H9 (cell line): ENCODE measurements around the gene ADAMTSL4. TPM values are rescaled to one million over a fixed set of nuclear protein-coding genes. Genes with fewer than 3 reads are reported as not detected.

Source experiments
- DNase-seq: peaks from one replicate; pipeline ENCODE4 v3.0.0-alpha.2; 2017
- H2AFZ ChIP-seq: one replicate; pipeline ENCODE4 v1.6.1; 2013; ENCODE audit warnings: mild to moderate bottlenecking, low read length, control low read depth, moderate library complexity
- H2AK5ac ChIP-seq: 2 replicates; pipeline ENCODE4 v1.6.1; 2013; ENCODE audit warnings: low read length, control low read depth, mixed read lengths; ENCODE audit not compliant: insufficient read length
- H2BK120ac ChIP-seq: one replicate; pipeline ENCODE4 v1.6.1; 2013; ENCODE audit warnings: low read depth, mild to moderate bottlenecking, low read length, control low read depth, inconsistent platforms; ENCODE audit not compliant: poor library complexity, severe bottlenecking
- H2BK12ac ChIP-seq: 2 replicates; pipeline ENCODE4 v1.6.1; 2013; ENCODE audit warnings: low read length, control low read depth, mixed read lengths, low read depth; ENCODE audit not compliant: insufficient read length
- H2BK15ac ChIP-seq: 2 replicates; pipeline ENCODE4 v1.6.1; 2013; ENCODE audit warnings: low read depth, low read length, control low read depth
- H2BK20ac ChIP-seq: one replicate; pipeline ENCODE4 v1.6.1; 2013; ENCODE audit warnings: low read depth, mild to moderate bottlenecking, low read length, control low read depth, inconsistent platforms; ENCODE audit not compliant: poor library complexity, severe bottlenecking
- H2BK5ac ChIP-seq: 2 replicates; pipeline ENCODE4 v1.6.1; 2013; ENCODE audit warnings: low read length, control low read depth, mixed read lengths; ENCODE audit not compliant: insufficient read length
- H3K14ac ChIP-seq: 2 replicates; pipeline ENCODE4 v1.6.1; 2013; ENCODE audit warnings: low read length, control low read depth; ENCODE audit not compliant: insufficient read depth
- H3K18ac ChIP-seq: 2 replicates; pipeline ENCODE4 v1.6.1; 2013; ENCODE audit warnings: low read depth, mild to moderate bottlenecking, mixed read lengths, low read length, control low read depth; ENCODE audit not compliant: insufficient read length
- H3K23ac ChIP-seq: 2 replicates; pipeline ENCODE4 v1.6.1; 2013; ENCODE audit warnings: low read length, control low read depth, mixed read lengths, low read depth; ENCODE audit not compliant: insufficient read length
- H3K23me2 ChIP-seq: 2 replicates; pipeline ENCODE4 v1.6.1; 2013; ENCODE audit warnings: low read depth, mild to moderate bottlenecking, mixed read lengths, low read length, control low read depth; ENCODE audit not compliant: insufficient read length, poor library complexity, severe bottlenecking
- H3K27ac ChIP-seq: 2 replicates; pipeline ENCODE4 v1.5.1; 2013; ENCODE audit warnings: low read length, control low read depth, mixed read lengths, low read depth; ENCODE audit not compliant: insufficient read length
- H3K27me3 ChIP-seq: 2 replicates; pipeline ENCODE4 v1.6.1; 2013; ENCODE audit warnings: low read length, control low read depth, inconsistent platforms; ENCODE audit not compliant: insufficient read depth
- H3K4ac ChIP-seq: 2 replicates; pipeline ENCODE4 v1.6.1; 2013; ENCODE audit warnings: low read depth, mild to moderate bottlenecking, control low read depth, inconsistent platforms, low read length, moderate library complexity
- H3K4me1 ChIP-seq: 2 replicates; pipeline ENCODE4 v1.6.1; 2013; ENCODE audit warnings: low read length, control low read depth, inconsistent platforms; ENCODE audit not compliant: insufficient read depth
- H3K4me2 ChIP-seq: 2 replicates; pipeline ENCODE4 v1.6.1; 2013; ENCODE audit warnings: low read length, control low read depth, mixed read lengths; ENCODE audit not compliant: insufficient read length, insufficient read depth
- H3K56ac ChIP-seq: 2 replicates; pipeline ENCODE4 v1.6.1; 2013; ENCODE audit warnings: low read depth, mild to moderate bottlenecking, mixed read lengths, low read length, control low read depth; ENCODE audit not compliant: insufficient read length
- H3K79me1 ChIP-seq: 2 replicates; pipeline ENCODE4 v1.6.1; 2013; ENCODE audit warnings: low read depth, mild to moderate bottlenecking, moderate library complexity, low read length, control low read depth, inconsistent platforms; ENCODE audit not compliant: insufficient read depth, poor library complexity, severe bottlenecking
- H3K79me2 ChIP-seq: 2 replicates; pipeline ENCODE4 v1.6.1; 2013; ENCODE audit warnings: low read length, control low read depth, inconsistent platforms; ENCODE audit not compliant: insufficient read depth
- H3K9ac ChIP-seq: 2 replicates; pipeline ENCODE4 v1.6.1; 2013; ENCODE audit warnings: low read length, control low read depth, mixed read lengths; ENCODE audit not compliant: insufficient read length; ENCODE audit errors: extremely low read depth
- H3K9me3 ChIP-seq: one replicate; pipeline ENCODE4 v1.6.1; 2013; ENCODE audit warnings: low read depth, low read length, inconsistent platforms; ENCODE audit not compliant: control insufficient read depth
- H3T11ph ChIP-seq: one replicate; pipeline ENCODE4 v1.6.1; 2013; ENCODE audit warnings: mild to moderate bottlenecking, low read length, control low read depth, inconsistent platforms
- H4K20me1 ChIP-seq: one replicate; pipeline ENCODE4 v1.6.1; 2013; ENCODE audit not compliant: control insufficient read depth, insufficient read length, insufficient read depth
- H4K5ac ChIP-seq: 2 replicates; pipeline ENCODE4 v1.6.1; 2013; ENCODE audit warnings: low read depth, mild to moderate bottlenecking, mixed read lengths, low read length, control low read depth; ENCODE audit not compliant: insufficient read length
- H4K8ac ChIP-seq: replicated peaks from 2 replicates; pipeline ENCODE4 v1.6.1; 2013; ENCODE audit warnings: low read length, control low read depth, mixed read lengths, low read depth; ENCODE audit not compliant: insufficient read length
- H4K91ac ChIP-seq: 2 replicates; pipeline ENCODE4 v1.6.1; 2013; ENCODE audit warnings: low read depth, mild to moderate bottlenecking, moderate library complexity, mixed read lengths, low read length, control low read depth; ENCODE audit not compliant: insufficient read length
- H3K27ac Mint-ChIP-seq, 3 experiments: 2 replicates in 2 of 3; 3 replicates in 1 of 3; pipeline ENCODE4 v1.8.0; 2020 to 2021; ENCODE audit warnings: mixed read lengths in 3 of 3, mild to moderate bottlenecking in 1 of 3, moderate library complexity in 1 of 3
- H3K27me3 Mint-ChIP-seq: 2 replicates; pipeline ENCODE4 v1.8.0; 2021; ENCODE audit warnings: low read depth, mild to moderate bottlenecking, moderate library complexity, mixed read lengths
- H3K36me3 Mint-ChIP-seq, 3 experiments: 2 replicates in 2 of 3; 3 replicates in 1 of 3; pipeline ENCODE4 v1.8.0; 2020 to 2021; ENCODE audit warnings: low read depth in 3 of 3, mixed read lengths in 3 of 3; ENCODE audit not compliant: insufficient read depth in 1 of 3
- H3K4me1 Mint-ChIP-seq, 2 experiments: 2 replicates each; pipeline ENCODE4 v1.8.0; 2020; ENCODE audit warnings: mixed read lengths in 2 of 2
- H3K4me3 Mint-ChIP-seq, 2 experiments: 2 replicates in 1 of 2; 3 replicates in 1 of 2; pipeline ENCODE4 v1.8.0; 2020 to 2021; ENCODE audit warnings: mild to moderate bottlenecking in 2 of 2, mixed read lengths in 2 of 2, moderate library complexity in 1 of 2
- H3K9me3 Mint-ChIP-seq, 2 experiments: 2 replicates in 1 of 2; 3 replicates in 1 of 2; pipeline ENCODE4 v1.8.0; 2020; ENCODE audit warnings: mild to moderate bottlenecking in 2 of 2, mixed read lengths in 2 of 2, moderate library complexity in 1 of 2
- WGBS: extraction: QIAGEN DNeasy Blood & Tissue Kit; methylation state at CpG from one replicate; pipeline ENCODE4 v1.1.7; 2013; ENCODE audit warnings: missing lambda C conversion rate, low lambda C conversion rate, mixed read lengths; ENCODE audit not compliant: insufficient read length; ENCODE audit errors: extremely low coverage; 5-methylcytosine and 5-hydroxymethylcytosine counted together
- total RNA-seq: library from RNA; stranded (reverse); gene quantifications from 2 replicates; pipeline ENCODE4 v1.2.1, GENCODE V29; 2021
- TF ChIP-seq, protein P1 (sequence below): fragments of 200-600 bp; sonication (generic); conservative IDR thresholded peaks from 3 replicates; pipeline ENCODE4 v1.8.0; 2021; ENCODE audit warnings: antibody characterized with exemption, mild to moderate bottlenecking

The ADAMTSL4 gene
- total RNA-seq, 1 experiment from 2014 or later, result 6.1 TPM

DNA sequence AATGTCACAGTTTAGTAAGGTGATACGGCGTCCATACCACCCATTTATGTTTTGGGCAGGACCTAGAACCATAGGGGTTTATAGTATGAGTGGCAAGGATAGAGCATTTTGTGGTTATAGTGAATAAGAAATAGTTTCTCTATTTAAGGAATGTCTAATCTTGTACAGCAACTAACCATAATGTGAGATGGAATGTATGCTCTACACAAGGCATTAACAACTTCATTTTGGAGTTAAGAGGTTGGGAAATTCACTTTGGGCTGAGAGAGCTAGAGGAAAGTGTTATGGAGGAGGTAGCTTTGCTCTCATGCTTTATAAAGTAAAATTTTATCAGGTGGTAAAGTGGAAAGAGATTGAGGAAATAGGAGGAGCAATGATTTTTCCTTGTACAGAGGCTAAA is 33.2 kb downstream of the ADAMTSL4 start:
- H3K9me3 ChIP-seq, result no peaks in the 10 kb centered on the region
- no peak for DNase-seq
- Mint-ChIP-seq H3K4me3 (no peak overlapping the region), H3K36me3 (peaks cover 19 to 22% (median 19%) of the 10 kb centered on the region in 3 experiments), H3K9me3 (peaks cover 6 to 15% of the 10 kb centered on the region in 2 experiments; a peak in 4 of 5 replicates), H3K27ac (no peak overlapping the region), H3K27me3 (peaks cover 3% of the 10 kb centered on the region; the same call in 1 of the 2 replicates), H3K4me1 (peaks cover 9 to 16% of the 10 kb centered on the region in 2 experiments)
- no peak overlapping the region for H2BK15ac ChIP-seq
- no peak overlapping the region for H4K5ac ChIP-seq
- no peak overlapping the region for H2BK120ac ChIP-seq
- no peak overlapping the region for H3K27ac ChIP-seq
- WGBS, result no CpG with 5 or more reads among the region's 2 CpGs
- no peak overlapping the region for H2BK20ac ChIP-seq
- no peak overlapping the region for H2BK12ac ChIP-seq
- H2AK5ac ChIP-seq, result no peak overlapping the region
- H4K8ac ChIP-seq, result no peak overlapping the region
- no peak overlapping the region for H3K4me2 ChIP-seq
- H2BK5ac ChIP-seq, result no peak overlapping the region
- H3K9ac ChIP-seq, result no peak overlapping the region
- no peak overlapping the region for H3K18ac ChIP-seq
- H4K91ac ChIP-seq, result no peak overlapping the region
- TF ChIP-seq, protein P1, sequence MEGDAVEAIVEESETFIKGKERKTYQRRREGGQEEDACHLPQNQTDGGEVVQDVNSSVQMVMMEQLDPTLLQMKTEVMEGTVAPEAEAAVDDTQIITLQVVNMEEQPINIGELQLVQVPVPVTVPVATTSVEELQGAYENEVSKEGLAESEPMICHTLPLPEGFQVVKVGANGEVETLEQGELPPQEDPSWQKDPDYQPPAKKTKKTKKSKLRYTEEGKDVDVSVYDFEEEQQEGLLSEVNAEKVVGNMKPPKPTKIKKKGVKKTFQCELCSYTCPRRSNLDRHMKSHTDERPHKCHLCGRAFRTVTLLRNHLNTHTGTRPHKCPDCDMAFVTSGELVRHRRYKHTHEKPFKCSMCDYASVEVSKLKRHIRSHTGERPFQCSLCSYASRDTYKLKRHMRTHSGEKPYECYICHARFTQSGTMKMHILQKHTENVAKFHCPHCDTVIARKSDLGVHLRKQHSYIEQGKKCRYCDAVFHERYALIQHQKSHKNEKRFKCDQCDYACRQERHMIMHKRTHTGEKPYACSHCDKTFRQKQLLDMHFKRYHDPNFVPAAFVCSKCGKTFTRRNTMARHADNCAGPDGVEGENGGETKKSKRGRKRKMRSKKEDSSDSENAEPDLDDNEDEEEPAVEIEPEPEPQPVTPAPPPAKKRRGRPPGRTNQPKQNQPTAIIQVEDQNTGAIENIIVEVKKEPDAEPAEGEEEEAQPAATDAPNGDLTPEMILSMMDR, result no peak
- H3K79me2 ChIP-seq, result peaks cover 14% of the 10 kb centered on the region
- peaks cover 2% of the 10 kb centered on the region; the same call in 1 of the 2 replicates for H3K4me1 ChIP-seq
- H3T11ph ChIP-seq, result no peak overlapping the region
- H3K56ac ChIP-seq, result no peak overlapping the region
- no peaks in the 10 kb centered on the region for H3K79me1 ChIP-seq
- H2AFZ ChIP-seq, result no peak overlapping the region
- H3K23me2 ChIP-seq, result peaks cover under 1% of the 10 kb centered on the region
- H3K27me3 ChIP-seq, result no peaks in the 10 kb centered on the region
- H3K23ac ChIP-seq, result no peak overlapping the region
- no peak overlapping the region for H3K4ac ChIP-seq
- H4K20me1 ChIP-seq, result no peaks in the 10 kb centered on the region
- H3K14ac ChIP-seq, result no peak overlapping the region
